ENCODE measurements around the gene TAS2R40.
"Not testable (repeated sequence)": the region's sequence is repeated elsewhere in the genome, so short reads cannot be mapped to it uniquely, and the experiment has no call there.

The TAS2R40 gene

DNA sequence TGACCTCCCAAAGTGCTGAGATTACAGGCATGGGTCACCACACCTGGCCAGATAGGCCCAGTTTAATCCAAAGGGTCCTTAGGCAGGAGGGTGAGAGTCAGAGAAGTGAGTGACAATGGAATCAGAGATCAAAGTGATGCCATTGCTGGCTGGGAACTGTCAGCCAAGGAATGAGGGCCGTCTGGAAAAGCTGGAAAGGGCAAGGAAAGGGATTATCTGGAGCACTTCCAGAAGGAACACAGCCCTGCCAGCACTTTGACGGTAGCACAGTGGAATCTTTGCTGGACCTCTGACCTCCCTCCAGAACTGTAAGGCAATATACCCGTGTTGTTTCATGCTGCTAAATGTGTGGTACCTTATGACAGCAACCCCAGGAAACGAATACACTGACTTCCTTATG is 11.3 kb upstream of the TAS2R40 start:
- FAIRE-seq = no peak
- DNase-seq (ENCODE audit: insufficient read length, low spot score) = no peak
- TF ChIP-seq, protein P1, sequence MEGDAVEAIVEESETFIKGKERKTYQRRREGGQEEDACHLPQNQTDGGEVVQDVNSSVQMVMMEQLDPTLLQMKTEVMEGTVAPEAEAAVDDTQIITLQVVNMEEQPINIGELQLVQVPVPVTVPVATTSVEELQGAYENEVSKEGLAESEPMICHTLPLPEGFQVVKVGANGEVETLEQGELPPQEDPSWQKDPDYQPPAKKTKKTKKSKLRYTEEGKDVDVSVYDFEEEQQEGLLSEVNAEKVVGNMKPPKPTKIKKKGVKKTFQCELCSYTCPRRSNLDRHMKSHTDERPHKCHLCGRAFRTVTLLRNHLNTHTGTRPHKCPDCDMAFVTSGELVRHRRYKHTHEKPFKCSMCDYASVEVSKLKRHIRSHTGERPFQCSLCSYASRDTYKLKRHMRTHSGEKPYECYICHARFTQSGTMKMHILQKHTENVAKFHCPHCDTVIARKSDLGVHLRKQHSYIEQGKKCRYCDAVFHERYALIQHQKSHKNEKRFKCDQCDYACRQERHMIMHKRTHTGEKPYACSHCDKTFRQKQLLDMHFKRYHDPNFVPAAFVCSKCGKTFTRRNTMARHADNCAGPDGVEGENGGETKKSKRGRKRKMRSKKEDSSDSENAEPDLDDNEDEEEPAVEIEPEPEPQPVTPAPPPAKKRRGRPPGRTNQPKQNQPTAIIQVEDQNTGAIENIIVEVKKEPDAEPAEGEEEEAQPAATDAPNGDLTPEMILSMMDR (IDR thresholded peaks at IDR 0.05; ENCODE audit: insufficient read depth, missing control alignments) = no peak

DNA sequence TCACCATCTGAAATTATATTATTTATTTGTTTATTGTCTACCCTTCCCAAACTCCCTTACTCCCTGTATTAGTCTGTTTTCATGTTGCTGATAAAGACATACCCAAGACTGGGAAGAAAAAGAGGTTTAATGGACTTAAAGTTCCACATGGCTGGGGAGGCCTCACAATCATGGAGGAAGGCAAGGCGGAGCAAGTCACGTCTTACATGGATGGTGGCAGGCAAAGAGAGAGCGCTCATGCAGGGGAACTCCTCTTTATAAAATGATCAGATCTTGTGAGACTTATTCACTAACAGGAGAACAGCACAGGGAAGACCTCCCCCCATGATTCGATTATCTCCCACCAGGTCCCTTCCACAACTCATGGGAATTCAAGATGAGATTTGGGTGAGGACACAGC is 8.4 kb upstream of the TAS2R40 start:
- not testable (repeated sequence) for DNase-seq (ENCODE audit: insufficient read length, low spot score); FAIRE-seq

DNA sequence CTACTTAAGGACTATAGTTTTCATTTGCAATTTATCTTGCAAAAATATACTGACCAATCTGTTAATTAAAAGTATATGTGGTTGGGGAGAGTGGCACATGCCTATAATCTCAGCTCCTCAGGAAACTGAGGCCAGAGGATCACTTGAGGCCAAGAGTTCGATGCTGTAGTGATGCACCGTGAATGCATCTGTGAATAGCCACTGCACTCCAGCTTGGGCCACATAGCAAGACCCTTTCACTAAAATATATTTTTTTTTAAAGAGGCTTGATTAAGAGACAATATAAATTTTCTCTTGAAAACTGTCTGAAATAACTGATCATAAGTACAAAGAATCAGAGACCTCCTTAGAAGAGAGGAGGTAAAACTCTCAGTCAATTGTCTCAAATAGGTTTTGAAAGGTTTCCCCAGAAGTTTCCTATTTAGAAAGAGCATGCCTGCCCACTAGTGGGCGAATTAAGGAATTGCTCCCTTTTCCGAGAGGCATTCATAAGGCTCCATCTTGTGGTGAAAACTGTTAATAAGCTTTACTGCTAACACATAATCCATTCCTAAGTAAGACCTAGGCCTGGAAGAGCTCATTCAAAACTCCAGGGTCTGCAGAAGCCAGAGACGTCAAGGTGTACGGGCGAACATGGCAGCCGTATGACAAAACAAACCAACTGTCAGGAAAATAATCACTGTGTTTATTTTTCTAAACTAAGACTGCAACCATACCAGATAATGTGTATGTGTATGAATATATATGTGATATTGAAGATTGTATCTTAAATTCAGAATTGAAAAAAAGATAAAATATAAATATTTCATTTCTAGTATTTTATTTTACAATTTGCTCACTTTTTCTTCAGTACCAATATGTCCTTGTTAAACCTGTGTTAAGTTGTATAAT is 6.8 kb upstream of the TAS2R40 start:
- FAIRE-seq (peak; percentile 77), DNase-seq (ENCODE audit: insufficient read length, low spot score) (peak; percentile 60)
- TF ChIP-seq, protein P1 (IDR thresholded peaks at IDR 0.05; ENCODE audit: insufficient read depth, missing control alignments) = peak; percentile 100

DNA sequence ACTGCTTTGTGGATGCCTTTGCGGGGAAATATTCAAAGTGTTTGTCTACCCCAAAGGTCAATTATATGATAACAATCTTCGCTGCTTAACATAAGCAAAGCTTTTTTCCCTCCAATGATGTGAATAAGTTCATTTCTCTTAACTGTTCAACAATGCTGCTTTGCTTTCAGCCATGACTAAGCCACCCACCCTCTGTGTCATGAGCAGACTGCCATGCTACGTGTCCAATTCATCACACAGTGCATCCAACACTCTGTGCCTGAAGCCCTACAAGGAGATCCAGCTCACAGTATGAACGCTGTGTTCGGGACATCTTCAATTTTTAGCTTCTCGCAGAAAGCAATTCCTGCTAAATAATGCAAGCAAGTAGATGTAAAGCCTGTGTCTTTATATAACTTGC is 5.7 kb upstream of the TAS2R40 start:
- DNase-seq (ENCODE audit: insufficient read length, low spot score) (no peak), FAIRE-seq (no peak)
- TF ChIP-seq, protein P1 (IDR thresholded peaks at IDR 0.05; ENCODE audit: insufficient read depth, missing control alignments) = no peak

DNA sequence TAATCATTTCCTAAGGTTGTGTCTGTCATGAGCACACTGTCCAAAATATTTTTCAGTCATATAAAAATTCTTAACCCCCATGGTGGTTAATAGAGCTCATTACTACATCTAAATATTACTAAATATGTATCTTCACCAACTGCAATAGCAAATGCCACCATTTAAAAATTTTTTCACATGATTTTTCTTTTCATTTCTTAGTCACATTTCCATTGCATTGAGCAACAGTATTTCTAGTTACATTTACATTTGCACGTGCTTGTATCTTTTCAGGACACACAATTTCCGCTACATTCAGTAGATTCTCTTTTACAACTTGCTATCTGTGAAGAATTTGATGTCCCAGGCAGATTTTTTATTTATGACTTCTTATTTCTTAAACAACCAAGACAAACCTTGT is 5.2 kb upstream of the TAS2R40 start:
- FAIRE-seq (no peak), DNase-seq (ENCODE audit: insufficient read length, low spot score) (no peak)
- TF ChIP-seq, protein P1 (IDR thresholded peaks at IDR 0.05; ENCODE audit: insufficient read depth, missing control alignments) = no peak

DNA sequence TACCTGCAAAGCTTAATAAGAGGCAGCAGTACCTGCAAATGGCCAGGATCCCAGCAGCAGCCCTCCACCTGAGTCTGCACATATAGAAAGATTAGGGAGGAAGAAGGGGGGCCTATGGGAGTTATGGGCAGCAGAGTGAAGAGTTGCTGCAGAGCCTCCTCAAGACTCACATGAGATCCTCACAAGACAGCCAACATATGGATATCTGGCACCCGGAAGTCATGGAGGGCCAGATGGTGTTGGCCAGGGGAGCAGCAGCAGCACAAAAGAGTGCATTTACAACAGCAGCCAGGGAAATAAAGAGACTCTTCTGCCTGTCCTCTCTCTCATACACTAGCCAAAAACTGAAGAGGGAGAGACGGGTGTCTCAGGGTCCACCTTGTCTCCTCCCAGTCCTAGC is 4.0 kb upstream of the TAS2R40 start:
- DNase-seq (ENCODE audit: insufficient read length, low spot score) (no peak), FAIRE-seq (no peak)
- TF ChIP-seq, protein P1 (IDR thresholded peaks at IDR 0.05; ENCODE audit: insufficient read depth, missing control alignments) = no peak

DNA sequence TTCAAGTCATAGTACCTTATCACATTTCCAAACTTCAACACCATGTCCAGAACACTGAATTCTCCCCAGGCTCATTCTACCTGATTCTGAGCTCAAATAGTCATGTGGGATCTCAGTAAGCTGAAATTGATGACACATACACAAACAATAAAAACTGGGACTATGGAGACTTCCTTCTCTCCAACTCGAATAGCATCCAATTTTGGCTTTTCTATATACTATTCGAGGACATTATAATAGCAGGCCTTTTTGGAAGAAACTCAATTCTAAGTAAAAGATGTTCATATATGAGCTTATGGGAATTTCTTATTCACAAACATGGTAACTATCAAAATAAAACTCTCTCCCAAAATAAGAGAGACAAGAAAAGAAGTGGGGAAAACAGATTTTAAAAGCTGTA is 551 bp upstream of the TAS2R40 start:
- TF ChIP-seq, protein P1 (IDR thresholded peaks at IDR 0.05; ENCODE audit: insufficient read depth, missing control alignments) = no peak
- no peak for FAIRE-seq
- no peak for DNase-seq (ENCODE audit: insufficient read length, low spot score)

All from D721Med (cell line).